H9 (cell line): Measurements from ENCODE around the gene EPS8L3. TPM values are rescaled to one million over a fixed set of nuclear protein-coding genes. Genes with fewer than 3 reads are reported as not detected.
A peak's percentile ranks its signal among the peaks of the same experiment; 100 is the strongest.

Source experiments
- DNase-seq: peaks from one replicate; pipeline ENCODE4 v3.0.0-alpha.2; 2017
- H2AFZ ChIP-seq: one replicate; pipeline ENCODE4 v1.6.1; 2013; ENCODE audit warnings: mild to moderate bottlenecking, low read length, control low read depth, moderate library complexity
- H2AK5ac ChIP-seq: 2 replicates; pipeline ENCODE4 v1.6.1; 2013; ENCODE audit warnings: low read length, control low read depth, mixed read lengths; ENCODE audit not compliant: insufficient read length
- H2BK120ac ChIP-seq: one replicate; pipeline ENCODE4 v1.6.1; 2013; ENCODE audit warnings: low read depth, mild to moderate bottlenecking, low read length, control low read depth, inconsistent platforms; ENCODE audit not compliant: poor library complexity, severe bottlenecking
- H2BK12ac ChIP-seq: 2 replicates; pipeline ENCODE4 v1.6.1; 2013; ENCODE audit warnings: low read length, control low read depth, mixed read lengths, low read depth; ENCODE audit not compliant: insufficient read length
- H2BK15ac ChIP-seq: 2 replicates; pipeline ENCODE4 v1.6.1; 2013; ENCODE audit warnings: low read depth, low read length, control low read depth
- H2BK20ac ChIP-seq: one replicate; pipeline ENCODE4 v1.6.1; 2013; ENCODE audit warnings: low read depth, mild to moderate bottlenecking, low read length, control low read depth, inconsistent platforms; ENCODE audit not compliant: poor library complexity, severe bottlenecking
- H2BK5ac ChIP-seq: 2 replicates; pipeline ENCODE4 v1.6.1; 2013; ENCODE audit warnings: low read length, control low read depth, mixed read lengths; ENCODE audit not compliant: insufficient read length
- H3K14ac ChIP-seq: 2 replicates; pipeline ENCODE4 v1.6.1; 2013; ENCODE audit warnings: low read length, control low read depth; ENCODE audit not compliant: insufficient read depth
- H3K18ac ChIP-seq: 2 replicates; pipeline ENCODE4 v1.6.1; 2013; ENCODE audit warnings: low read depth, mild to moderate bottlenecking, mixed read lengths, low read length, control low read depth; ENCODE audit not compliant: insufficient read length
- H3K23ac ChIP-seq: 2 replicates; pipeline ENCODE4 v1.6.1; 2013; ENCODE audit warnings: low read length, control low read depth, mixed read lengths, low read depth; ENCODE audit not compliant: insufficient read length
- H3K23me2 ChIP-seq: 2 replicates; pipeline ENCODE4 v1.6.1; 2013; ENCODE audit warnings: low read depth, mild to moderate bottlenecking, mixed read lengths, low read length, control low read depth; ENCODE audit not compliant: insufficient read length, poor library complexity, severe bottlenecking
- H3K27ac ChIP-seq: 2 replicates; pipeline ENCODE4 v1.5.1; 2013; ENCODE audit warnings: low read length, control low read depth, mixed read lengths, low read depth; ENCODE audit not compliant: insufficient read length
- H3K27me3 ChIP-seq: 2 replicates; pipeline ENCODE4 v1.6.1; 2013; ENCODE audit warnings: low read length, control low read depth, inconsistent platforms; ENCODE audit not compliant: insufficient read depth
- H3K4ac ChIP-seq: 2 replicates; pipeline ENCODE4 v1.6.1; 2013; ENCODE audit warnings: low read depth, mild to moderate bottlenecking, control low read depth, inconsistent platforms, low read length, moderate library complexity
- H3K4me1 ChIP-seq: 2 replicates; pipeline ENCODE4 v1.6.1; 2013; ENCODE audit warnings: low read length, control low read depth, inconsistent platforms; ENCODE audit not compliant: insufficient read depth
- H3K4me2 ChIP-seq: 2 replicates; pipeline ENCODE4 v1.6.1; 2013; ENCODE audit warnings: low read length, control low read depth, mixed read lengths; ENCODE audit not compliant: insufficient read length, insufficient read depth
- H3K56ac ChIP-seq: 2 replicates; pipeline ENCODE4 v1.6.1; 2013; ENCODE audit warnings: low read depth, mild to moderate bottlenecking, mixed read lengths, low read length, control low read depth; ENCODE audit not compliant: insufficient read length
- H3K79me1 ChIP-seq: 2 replicates; pipeline ENCODE4 v1.6.1; 2013; ENCODE audit warnings: low read depth, mild to moderate bottlenecking, moderate library complexity, low read length, control low read depth, inconsistent platforms; ENCODE audit not compliant: insufficient read depth, poor library complexity, severe bottlenecking
- H3K79me2 ChIP-seq: 2 replicates; pipeline ENCODE4 v1.6.1; 2013; ENCODE audit warnings: low read length, control low read depth, inconsistent platforms; ENCODE audit not compliant: insufficient read depth
- H3K9ac ChIP-seq: 2 replicates; pipeline ENCODE4 v1.6.1; 2013; ENCODE audit warnings: low read length, control low read depth, mixed read lengths; ENCODE audit not compliant: insufficient read length; ENCODE audit errors: extremely low read depth
- H3K9me3 ChIP-seq: one replicate; pipeline ENCODE4 v1.6.1; 2013; ENCODE audit warnings: low read depth, low read length, inconsistent platforms; ENCODE audit not compliant: control insufficient read depth
- H3T11ph ChIP-seq: one replicate; pipeline ENCODE4 v1.6.1; 2013; ENCODE audit warnings: mild to moderate bottlenecking, low read length, control low read depth, inconsistent platforms
- H4K20me1 ChIP-seq: one replicate; pipeline ENCODE4 v1.6.1; 2013; ENCODE audit not compliant: control insufficient read depth, insufficient read length, insufficient read depth
- H4K5ac ChIP-seq: 2 replicates; pipeline ENCODE4 v1.6.1; 2013; ENCODE audit warnings: low read depth, mild to moderate bottlenecking, mixed read lengths, low read length, control low read depth; ENCODE audit not compliant: insufficient read length
- H4K8ac ChIP-seq: replicated peaks from 2 replicates; pipeline ENCODE4 v1.6.1; 2013; ENCODE audit warnings: low read length, control low read depth, mixed read lengths, low read depth; ENCODE audit not compliant: insufficient read length
- H4K91ac ChIP-seq: 2 replicates; pipeline ENCODE4 v1.6.1; 2013; ENCODE audit warnings: low read depth, mild to moderate bottlenecking, moderate library complexity, mixed read lengths, low read length, control low read depth; ENCODE audit not compliant: insufficient read length
- H3K27ac Mint-ChIP-seq, 3 experiments: 2 replicates in 2 of 3; 3 replicates in 1 of 3; pipeline ENCODE4 v1.8.0; 2020 to 2021; ENCODE audit warnings: mixed read lengths in 3 of 3, mild to moderate bottlenecking in 1 of 3, moderate library complexity in 1 of 3
- H3K27me3 Mint-ChIP-seq: 2 replicates; pipeline ENCODE4 v1.8.0; 2021; ENCODE audit warnings: low read depth, mild to moderate bottlenecking, moderate library complexity, mixed read lengths
- H3K36me3 Mint-ChIP-seq, 3 experiments: 2 replicates in 2 of 3; 3 replicates in 1 of 3; pipeline ENCODE4 v1.8.0; 2020 to 2021; ENCODE audit warnings: low read depth in 3 of 3, mixed read lengths in 3 of 3; ENCODE audit not compliant: insufficient read depth in 1 of 3
- H3K4me1 Mint-ChIP-seq, 2 experiments: 2 replicates each; pipeline ENCODE4 v1.8.0; 2020; ENCODE audit warnings: mixed read lengths in 2 of 2
- H3K4me3 Mint-ChIP-seq, 2 experiments: 2 replicates in 1 of 2; 3 replicates in 1 of 2; pipeline ENCODE4 v1.8.0; 2020 to 2021; ENCODE audit warnings: mild to moderate bottlenecking in 2 of 2, mixed read lengths in 2 of 2, moderate library complexity in 1 of 2
- H3K9me3 Mint-ChIP-seq, 2 experiments: 2 replicates in 1 of 2; 3 replicates in 1 of 2; pipeline ENCODE4 v1.8.0; 2020; ENCODE audit warnings: mild to moderate bottlenecking in 2 of 2, mixed read lengths in 2 of 2, moderate library complexity in 1 of 2
- WGBS: extraction: QIAGEN DNeasy Blood & Tissue Kit; methylation state at CpG from one replicate; pipeline ENCODE4 v1.1.7; 2013; ENCODE audit warnings: missing lambda C conversion rate, low lambda C conversion rate, mixed read lengths; ENCODE audit not compliant: insufficient read length; ENCODE audit errors: extremely low coverage; 5-methylcytosine and 5-hydroxymethylcytosine counted together
- total RNA-seq: library from RNA; stranded (reverse); gene quantifications from 2 replicates; pipeline ENCODE4 v1.2.1, GENCODE V29; 2021
- TF ChIP-seq, protein P1 (sequence below): fragments of 200-600 bp; sonication (generic); conservative IDR thresholded peaks from 3 replicates; pipeline ENCODE4 v1.8.0; 2021; ENCODE audit warnings: antibody characterized with exemption, mild to moderate bottlenecking

EPS8L3 gene
- total RNA-seq, 1 experiment from 2014 or later, result not detected

DNA sequence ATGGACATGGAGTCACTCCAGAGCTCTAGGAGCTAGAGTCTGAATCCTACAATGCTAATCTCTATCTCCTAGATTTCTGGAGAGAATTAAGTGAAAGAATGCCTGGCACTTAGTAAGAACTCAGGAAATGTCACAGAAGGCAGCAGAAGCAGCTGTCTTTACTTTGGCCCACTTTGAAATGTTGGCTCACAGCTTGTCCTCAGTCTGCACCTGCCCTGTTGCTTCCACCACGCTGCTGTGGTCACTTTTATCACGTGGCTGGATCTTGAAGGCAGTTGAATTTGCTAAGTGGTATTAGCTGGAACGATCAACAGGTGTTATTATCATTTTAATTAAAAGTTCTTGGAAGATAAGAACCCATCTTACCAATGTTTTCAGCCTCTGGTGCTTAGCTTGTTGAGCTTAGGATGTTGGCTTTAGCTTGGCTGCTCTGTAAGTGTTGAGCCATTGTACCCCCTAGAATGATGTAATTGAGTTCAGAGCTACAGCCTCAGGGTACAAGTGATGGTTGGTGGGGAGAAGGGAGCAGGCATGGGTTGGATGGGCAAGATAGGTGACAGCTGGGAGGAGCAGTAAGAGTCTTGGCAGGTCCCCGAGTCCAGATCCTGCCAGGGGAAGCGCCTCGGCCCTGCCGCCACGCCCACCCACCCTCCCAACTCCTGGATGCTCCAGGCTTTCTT is 41.9 kb upstream of the EPS8L3 start:
- Histone ChIP-seq H3K18ac (no peak overlapping the region), H2BK12ac (no peak overlapping the region), H3K9me3 (no peaks in the 10 kb centered on the region), H4K91ac (no peak overlapping the region), H3K79me1 (no peaks in the 10 kb centered on the region), H3K23me2 (no peaks in the 10 kb centered on the region), H3K14ac (no peak overlapping the region), H3K4me1 (no peaks in the 10 kb centered on the region), H3K9ac (no peak overlapping the region), H2AK5ac (no peak overlapping the region), H2BK5ac (no peak overlapping the region), H3K23ac (no peak overlapping the region), H4K20me1 (no peaks in the 10 kb centered on the region), H3K79me2 (no peaks in the 10 kb centered on the region), H3K4me2 (no peak overlapping the region), H3T11ph (no peak overlapping the region), H3K4ac (no peak overlapping the region), H3K27ac (no peak overlapping the region), H4K8ac (no peak overlapping the region), H3K56ac (no peak overlapping the region), H3K27me3 (no peaks in the 10 kb centered on the region), H2BK15ac (no peak overlapping the region), H4K5ac (no peak overlapping the region), H2BK20ac (no peak overlapping the region), H2BK120ac (no peak overlapping the region), H2AFZ (no peak overlapping the region)
- H3K4me3 Mint-ChIP-seq, result no peak overlapping the region
- H3K27me3 Mint-ChIP-seq, result no peaks in the 10 kb centered on the region
- peaks cover 16 to 23% of the 10 kb centered on the region in 2 experiments for H3K4me1 Mint-ChIP-seq
- H3K27ac Mint-ChIP-seq, result no peak overlapping the region
- no peaks in the 10 kb centered on the region for H3K9me3 Mint-ChIP-seq
- TF ChIP-seq, protein P1, sequence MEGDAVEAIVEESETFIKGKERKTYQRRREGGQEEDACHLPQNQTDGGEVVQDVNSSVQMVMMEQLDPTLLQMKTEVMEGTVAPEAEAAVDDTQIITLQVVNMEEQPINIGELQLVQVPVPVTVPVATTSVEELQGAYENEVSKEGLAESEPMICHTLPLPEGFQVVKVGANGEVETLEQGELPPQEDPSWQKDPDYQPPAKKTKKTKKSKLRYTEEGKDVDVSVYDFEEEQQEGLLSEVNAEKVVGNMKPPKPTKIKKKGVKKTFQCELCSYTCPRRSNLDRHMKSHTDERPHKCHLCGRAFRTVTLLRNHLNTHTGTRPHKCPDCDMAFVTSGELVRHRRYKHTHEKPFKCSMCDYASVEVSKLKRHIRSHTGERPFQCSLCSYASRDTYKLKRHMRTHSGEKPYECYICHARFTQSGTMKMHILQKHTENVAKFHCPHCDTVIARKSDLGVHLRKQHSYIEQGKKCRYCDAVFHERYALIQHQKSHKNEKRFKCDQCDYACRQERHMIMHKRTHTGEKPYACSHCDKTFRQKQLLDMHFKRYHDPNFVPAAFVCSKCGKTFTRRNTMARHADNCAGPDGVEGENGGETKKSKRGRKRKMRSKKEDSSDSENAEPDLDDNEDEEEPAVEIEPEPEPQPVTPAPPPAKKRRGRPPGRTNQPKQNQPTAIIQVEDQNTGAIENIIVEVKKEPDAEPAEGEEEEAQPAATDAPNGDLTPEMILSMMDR, result no peak
- DNase-seq, result peak; percentile 9
- no peaks in the 10 kb centered on the region for H3K36me3 Mint-ChIP-seq
- WGBS, result no CpG with 5 or more reads among the region's 8 CpGs
